Transverse colon (tissue), 3 donors: ENCODE measurements around the gene STAT5B.

ENCODE experiments used
- EP300 ChIP-seq: sonication (generic); formaldehyde crosslinking; IDR thresholded peaks from one replicate; pipeline ENCODE4 v1.6.1; 2017; ENCODE audit warnings: antibody characterized with exemption, low read depth
- TF ChIP-seq, protein P1 (sequence below), 5 experiments: fragments of 200-600 bp in 3 of 5; fragments of 450-650 bp in 2 of 5; sonication (generic) in 3 of 5; IDR thresholded peaks; 1 replicate in 2 of 5; 2 replicates in 3 of 5; pipeline ENCODE4 v1.5.1; 2016 to 2017; ENCODE audit warnings: antibody characterized with exemption in 5 of 5, inconsistent platforms in 3 of 5, mild to moderate bottlenecking in 2 of 5, moderate library complexity in 1 of 5

- no peak for TF ChIP-seq EP300
- TF ChIP-seq, protein P1, sequence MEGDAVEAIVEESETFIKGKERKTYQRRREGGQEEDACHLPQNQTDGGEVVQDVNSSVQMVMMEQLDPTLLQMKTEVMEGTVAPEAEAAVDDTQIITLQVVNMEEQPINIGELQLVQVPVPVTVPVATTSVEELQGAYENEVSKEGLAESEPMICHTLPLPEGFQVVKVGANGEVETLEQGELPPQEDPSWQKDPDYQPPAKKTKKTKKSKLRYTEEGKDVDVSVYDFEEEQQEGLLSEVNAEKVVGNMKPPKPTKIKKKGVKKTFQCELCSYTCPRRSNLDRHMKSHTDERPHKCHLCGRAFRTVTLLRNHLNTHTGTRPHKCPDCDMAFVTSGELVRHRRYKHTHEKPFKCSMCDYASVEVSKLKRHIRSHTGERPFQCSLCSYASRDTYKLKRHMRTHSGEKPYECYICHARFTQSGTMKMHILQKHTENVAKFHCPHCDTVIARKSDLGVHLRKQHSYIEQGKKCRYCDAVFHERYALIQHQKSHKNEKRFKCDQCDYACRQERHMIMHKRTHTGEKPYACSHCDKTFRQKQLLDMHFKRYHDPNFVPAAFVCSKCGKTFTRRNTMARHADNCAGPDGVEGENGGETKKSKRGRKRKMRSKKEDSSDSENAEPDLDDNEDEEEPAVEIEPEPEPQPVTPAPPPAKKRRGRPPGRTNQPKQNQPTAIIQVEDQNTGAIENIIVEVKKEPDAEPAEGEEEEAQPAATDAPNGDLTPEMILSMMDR (IDR thresholded peaks at IDR 0.05) = no peak
Observed at GRCh38 chr17:42325026-42325425, 48.8 kb upstream of the STAT5B start.
